ENCODE results near the gene PKMYT1.

The PKMYT1 gene

GRCh38 chr16:2980227-2981176 is at the start of gene PKMYT1:
TSS of gene PKMYT1 (minus strand) at chr16:2980446. CDS start at chr16:2979657, 789 bp downstream.
- peak; percentile 95 for DNase-seq (ENCODE audit: low spot score)

GRCh38 chr16:3029491-3030221 is 49.4 kb upstream of the PKMYT1 start:
- DNase-seq (ENCODE audit: low spot score): no peak

- no peak for DNase-seq (ENCODE audit: low spot score)
Observed at GRCh38 chr16:3028716-3029319, 48.6 kb upstream of the PKMYT1 start.

- peak; percentile 96 for DNase-seq (ENCODE audit: low spot score)
Observed at GRCh38 chr16:3027983-3028715, 47.9 kb upstream of the PKMYT1 start.

GRCh38 chr16:3027489-3027795 is 47.2 kb upstream of the PKMYT1 start:
- no peak for DNase-seq (ENCODE audit: low spot score)

- no peak for DNase-seq (ENCODE audit: low spot score)
Observed at GRCh38 chr16:3026609-3027488, 46.6 kb upstream of the PKMYT1 start.

- no peak for DNase-seq (ENCODE audit: low spot score)
Observed at GRCh38 chr16:3026003-3026378, 45.7 kb upstream of the PKMYT1 start.

- DNase-seq (ENCODE audit: low spot score): no peak
Observed at GRCh38 chr16:3025032-3026002, 45.1 kb upstream of the PKMYT1 start.

GRCh38 chr16:3023669-3024478 is 43.6 kb upstream of the PKMYT1 start, which contains the start of the genes HCFC1R1 and THOC6:
TSS of gene HCFC1R1 (minus strand) at chr16:3023942. CDS start at chr16:3023941, 1 bp downstream.
TSS of gene THOC6 (plus strand) at chr16:3024035. CDS start at chr16:3024327, 292 bp downstream.
- peak; percentile 97 for DNase-seq (ENCODE audit: low spot score)

- no peak for DNase-seq (ENCODE audit: low spot score)
Observed at GRCh38 chr16:3023415-3023668, 43.1 kb upstream of the PKMYT1 start.

- no peak for DNase-seq (ENCODE audit: low spot score)
Observed at GRCh38 chr16:3022684-3023414, 42.6 kb upstream of the PKMYT1 start.

GRCh38 chr16:3022208-3022683 is 42.0 kb upstream of the PKMYT1 start:
- DNase-seq (ENCODE audit: low spot score): peak; percentile 79

GRCh38 chr16:3021449-3022207 is 41.4 kb upstream of the PKMYT1 start:
- DNase-seq (ENCODE audit: low spot score): no peak

GRCh38 chr16:3020604-3021448 is 40.6 kb upstream of the PKMYT1 start:
- peak; percentile 93 for DNase-seq (ENCODE audit: low spot score)

- peak; percentile 87 for DNase-seq (ENCODE audit: low spot score)
Observed at GRCh38 chr16:3020247-3020603, 40.0 kb upstream of the PKMYT1 start, which contains the start of gene TNFRSF12A. TSS of gene TNFRSF12A (plus strand) at chr16:3020368. CDS start at chr16:3020398, 30 bp downstream.

- DNase-seq (ENCODE audit: low spot score): no peak
Observed at GRCh38 chr16:3019594-3020246, 39.5 kb upstream of the PKMYT1 start.

Data from ecto neural progenitor cell (in vitro differentiated cells).